ENCODE results near the gene NOP10. TPM values are rescaled to one million over a fixed set of nuclear protein-coding genes. Genes with fewer than 3 reads are reported as not detected.
"Not testable (repeated sequence)": the region's sequence is repeated elsewhere in the genome, so short reads cannot be mapped to it uniquely, and the experiment has no call there.

NOP10 gene
- total RNA-seq, 1 donor, result 285 TPM

DNA sequence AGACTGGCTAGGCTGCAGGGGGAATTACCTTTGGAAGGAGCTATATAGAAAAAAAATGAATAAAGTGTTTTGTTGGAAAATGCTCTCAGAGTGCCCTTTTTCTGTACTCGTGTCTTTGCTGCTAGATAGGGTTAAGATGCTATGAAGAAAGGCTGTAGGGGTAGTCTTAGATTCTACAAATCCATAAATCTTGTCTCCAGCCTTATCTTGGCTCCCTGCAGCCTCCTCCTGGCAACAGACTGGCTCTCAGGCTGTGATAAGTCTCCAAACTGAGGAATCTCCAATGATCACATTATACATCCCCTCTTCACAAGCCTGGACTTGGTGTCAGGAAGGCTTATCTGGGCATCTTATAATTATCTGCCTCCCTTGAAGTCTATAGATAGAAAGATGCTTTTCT is 14.7 kb upstream of the NOP10 start:
- no peak overlapping the region for H3K4me3 ChIP-seq (ENCODE audit: low read depth, low read length)
- TF ChIP-seq, protein P1, sequence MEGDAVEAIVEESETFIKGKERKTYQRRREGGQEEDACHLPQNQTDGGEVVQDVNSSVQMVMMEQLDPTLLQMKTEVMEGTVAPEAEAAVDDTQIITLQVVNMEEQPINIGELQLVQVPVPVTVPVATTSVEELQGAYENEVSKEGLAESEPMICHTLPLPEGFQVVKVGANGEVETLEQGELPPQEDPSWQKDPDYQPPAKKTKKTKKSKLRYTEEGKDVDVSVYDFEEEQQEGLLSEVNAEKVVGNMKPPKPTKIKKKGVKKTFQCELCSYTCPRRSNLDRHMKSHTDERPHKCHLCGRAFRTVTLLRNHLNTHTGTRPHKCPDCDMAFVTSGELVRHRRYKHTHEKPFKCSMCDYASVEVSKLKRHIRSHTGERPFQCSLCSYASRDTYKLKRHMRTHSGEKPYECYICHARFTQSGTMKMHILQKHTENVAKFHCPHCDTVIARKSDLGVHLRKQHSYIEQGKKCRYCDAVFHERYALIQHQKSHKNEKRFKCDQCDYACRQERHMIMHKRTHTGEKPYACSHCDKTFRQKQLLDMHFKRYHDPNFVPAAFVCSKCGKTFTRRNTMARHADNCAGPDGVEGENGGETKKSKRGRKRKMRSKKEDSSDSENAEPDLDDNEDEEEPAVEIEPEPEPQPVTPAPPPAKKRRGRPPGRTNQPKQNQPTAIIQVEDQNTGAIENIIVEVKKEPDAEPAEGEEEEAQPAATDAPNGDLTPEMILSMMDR (IDR thresholded peaks at IDR 0.05; ENCODE audit: insufficient read depth, low read length), result no peak
- DNase-seq (ENCODE audit: low read depth), result no peak

DNA sequence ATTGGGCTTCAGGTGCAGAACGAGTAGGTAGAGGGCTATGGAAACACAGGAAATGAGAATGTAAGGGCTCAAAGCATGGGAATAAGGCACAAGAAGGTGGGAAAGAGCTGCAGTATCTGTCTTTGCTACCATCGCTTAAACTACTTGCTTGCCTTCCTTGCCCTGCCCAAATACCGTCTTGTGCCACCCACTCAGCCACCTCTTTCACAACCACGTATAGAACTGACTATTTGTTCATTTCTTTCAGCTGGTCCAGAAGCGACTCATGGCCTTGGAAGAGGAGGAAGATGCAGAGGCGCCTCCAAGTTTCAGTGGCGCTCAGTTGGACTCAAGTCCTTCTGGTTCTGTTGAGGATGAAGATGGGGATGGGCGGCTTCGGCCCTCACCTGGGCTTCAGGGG is 12.3 kb upstream of the NOP10 start:
- TF ChIP-seq, protein P1 (IDR thresholded peaks at IDR 0.05; ENCODE audit: insufficient read depth, low read length), result no peak
- no peak for DNase-seq (ENCODE audit: low read depth)
- H3K4me3 ChIP-seq (ENCODE audit: low read depth, low read length), result no peak overlapping the region

DNA sequence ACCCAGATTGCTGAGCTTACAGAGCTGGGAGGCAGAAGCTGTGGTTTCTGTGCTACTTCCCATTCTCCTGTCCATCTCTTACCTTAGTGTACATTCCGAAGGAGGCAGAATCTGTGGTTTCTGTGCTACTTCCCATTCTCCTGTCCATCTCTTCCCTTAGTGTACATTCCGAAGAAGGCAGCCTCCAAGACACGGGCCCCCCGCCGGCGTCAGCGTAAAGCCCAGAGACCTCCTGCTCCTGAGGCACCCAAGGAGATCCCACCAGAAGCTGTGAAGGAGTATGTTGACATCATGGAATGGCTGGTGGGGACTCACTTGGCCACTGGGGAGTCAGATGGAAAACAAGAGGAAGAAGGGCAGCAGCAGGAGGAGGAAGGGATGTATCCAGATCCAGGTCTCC is 11.3 kb upstream of the NOP10 start:
- no peak overlapping the region for H3K4me3 ChIP-seq (ENCODE audit: low read depth, low read length)
- no peak for DNase-seq (ENCODE audit: low read depth)
- TF ChIP-seq, protein P1 (IDR thresholded peaks at IDR 0.05; ENCODE audit: insufficient read depth, low read length), result no peak

DNA sequence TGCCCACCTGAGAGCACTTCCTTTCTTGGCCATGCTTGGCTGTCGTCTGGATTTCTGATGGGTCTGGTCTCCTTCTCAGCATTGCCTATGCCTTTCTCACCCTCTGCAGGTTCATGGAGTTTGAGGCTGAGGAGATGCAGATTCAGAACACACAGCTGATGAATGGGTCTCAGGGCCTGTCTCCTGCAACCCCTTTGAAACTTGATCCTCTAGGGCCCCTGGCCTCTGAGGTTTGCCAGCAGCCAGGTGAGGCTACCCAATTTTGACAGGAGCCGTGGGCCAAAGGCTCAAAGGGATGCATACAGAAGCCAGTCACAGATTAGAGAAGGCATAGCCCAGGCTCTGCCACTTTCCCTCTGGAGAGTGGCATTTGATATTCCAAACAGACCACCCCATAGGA is 10.7 kb upstream of the NOP10 start:
- H3K4me3 ChIP-seq (ENCODE audit: low read depth, low read length), result no peak overlapping the region
- no peak for DNase-seq (ENCODE audit: low read depth)
- TF ChIP-seq, protein P1 (IDR thresholded peaks at IDR 0.05; ENCODE audit: insufficient read depth, low read length), result no peak

DNA sequence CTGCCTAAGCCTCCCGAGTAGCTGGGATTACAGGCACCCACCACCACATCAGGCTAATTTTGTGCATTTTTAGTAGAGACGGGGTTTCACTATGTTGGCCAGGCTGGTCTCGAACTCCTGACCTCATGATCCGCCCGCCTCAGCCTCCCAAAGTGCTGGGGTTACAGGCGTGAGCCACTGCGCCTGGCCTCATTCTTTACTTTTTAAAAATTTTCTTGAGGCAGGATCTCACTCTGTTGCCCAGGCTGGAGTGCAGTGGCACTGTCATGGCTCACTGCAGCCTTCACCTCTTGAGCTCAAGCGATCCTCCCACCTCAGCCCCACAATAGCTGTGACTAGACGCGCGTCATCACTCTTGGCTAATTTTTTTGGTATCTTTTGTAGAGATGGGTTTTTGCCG is 10.1 kb upstream of the NOP10 start:
- H3K4me3 ChIP-seq (ENCODE audit: low read depth, low read length); DNase-seq (ENCODE audit: low read depth): not testable (repeated sequence)

DNA sequence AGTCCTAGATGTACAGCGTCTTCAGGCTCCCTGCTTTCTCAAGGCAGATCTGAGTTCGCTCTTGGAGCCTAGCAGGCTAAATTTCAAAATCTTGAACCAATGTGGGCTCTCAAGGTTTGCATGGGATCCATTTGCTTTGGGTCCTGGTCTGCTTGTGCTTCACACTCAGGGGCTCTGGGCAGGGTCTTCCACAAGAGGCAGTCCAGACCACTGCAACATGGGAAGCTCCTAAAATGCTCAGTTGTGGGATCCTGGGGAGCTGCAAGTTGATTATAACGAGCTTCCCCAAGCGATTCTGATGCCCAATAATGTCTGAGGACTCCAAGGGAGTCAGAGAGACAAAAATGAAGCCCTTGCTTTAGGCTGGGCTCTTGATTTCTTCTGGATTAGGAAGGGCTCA is 6.8 kb upstream of the NOP10 start:
- no peak for DNase-seq (ENCODE audit: low read depth)
- H3K4me3 ChIP-seq (ENCODE audit: low read depth, low read length), result no peak overlapping the region
- TF ChIP-seq, protein P1 (IDR thresholded peaks at IDR 0.05; ENCODE audit: insufficient read depth, low read length), result no peak

DNA sequence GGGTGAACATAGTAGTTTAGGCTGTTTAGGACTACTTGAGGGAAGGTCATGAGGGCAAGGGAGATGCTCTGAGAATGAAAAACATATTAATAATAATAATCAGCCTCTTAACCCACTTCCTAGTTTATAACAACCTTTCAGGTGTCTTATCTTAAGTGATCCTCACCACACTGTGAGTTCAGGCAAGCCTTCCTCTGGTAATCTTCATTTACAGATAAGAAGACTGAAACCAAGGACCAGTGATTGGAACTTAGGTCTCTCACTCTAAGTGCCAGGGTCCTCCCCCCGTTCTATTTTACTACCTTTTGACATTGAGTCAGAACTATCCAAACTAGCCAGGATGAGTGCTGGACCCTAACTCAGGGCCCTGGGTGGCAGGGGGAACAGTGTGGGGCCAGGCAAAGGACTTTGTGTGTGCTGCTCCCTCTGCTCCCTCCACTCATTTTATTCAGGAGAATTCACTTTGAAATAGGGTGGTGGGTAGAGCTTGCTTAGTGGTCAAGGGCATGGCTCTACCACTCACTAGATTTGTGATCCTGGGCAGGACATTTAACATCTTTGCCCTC is 5.9 kb upstream of the NOP10 start:
- DNase-seq (ENCODE audit: low read depth), result no peak
- H3K4me3 ChIP-seq (ENCODE audit: low read depth, low read length), result no peak overlapping the region
- TF ChIP-seq, protein P1 (IDR thresholded peaks at IDR 0.05; ENCODE audit: insufficient read depth, low read length), result no peak

All from fibroblast of the aortic adventitia (primary cell).